Parathyroid adenoma (tissue), 2 donors: ENCODE measurements around the gene AATK.

Experiments
- H2AFZ ChIP-seq: fragments of 300-600 bp; sonication (generic); one replicate; pipeline ENCODE4 v1.7.0; 2017; ENCODE audit warnings: antibody characterized with exemption, mild to moderate bottlenecking
- H3K27ac ChIP-seq: fragments of 300-600 bp; sonication (generic); one replicate; pipeline ENCODE4 v1.7.0; 2017
- H3K27me3 ChIP-seq: fragments of 300-600 bp; sonication (generic); one replicate; pipeline ENCODE4 v1.7.0; 2017; ENCODE audit warnings: low read length; ENCODE audit not compliant: control insufficient read depth, insufficient read depth
- H3K36me3 ChIP-seq: fragments of 300-600 bp; sonication (generic); one replicate; pipeline ENCODE4 v1.7.0; 2017; ENCODE audit warnings: low read length; ENCODE audit not compliant: control insufficient read depth, insufficient read depth
- H3K4me1 ChIP-seq: fragments of 300-600 bp; sonication (generic); one replicate; pipeline ENCODE4 v1.7.0; 2017; ENCODE audit warnings: control low read depth
- H3K4me2 ChIP-seq: fragments of 300-600 bp; sonication (generic); one replicate; pipeline ENCODE4 v1.7.0; 2017; ENCODE audit warnings: low read length
- H3K4me3 ChIP-seq: fragments of 300-600 bp; sonication (generic); one replicate; pipeline ENCODE4 v1.7.0; 2017; ENCODE audit warnings: low read depth, low read length
- H3K79me2 ChIP-seq: fragments of 300-600 bp; sonication (generic); one replicate; pipeline ENCODE4 v1.7.0; 2017; ENCODE audit warnings: control low read depth
- H3K9ac ChIP-seq: fragments of 300-600 bp; sonication (generic); one replicate; pipeline ENCODE4 v1.7.0; 2017; ENCODE audit warnings: mild to moderate bottlenecking
- H3K9me3 ChIP-seq: fragments of 300-600 bp; sonication (generic); one replicate; pipeline ENCODE4 v1.7.0; 2017; ENCODE audit warnings: low read length; ENCODE audit not compliant: control insufficient read depth
- TF ChIP-seq, protein P1 (sequence below): fragments of 300-600 bp; sonication (generic); IDR thresholded peaks from one replicate; pipeline ENCODE4 v1.7.0; 2017; ENCODE audit warnings: antibody characterized with exemption, mild to moderate bottlenecking
- donor health status: primary hyperparathyroidism.

AATK gene

DNA sequence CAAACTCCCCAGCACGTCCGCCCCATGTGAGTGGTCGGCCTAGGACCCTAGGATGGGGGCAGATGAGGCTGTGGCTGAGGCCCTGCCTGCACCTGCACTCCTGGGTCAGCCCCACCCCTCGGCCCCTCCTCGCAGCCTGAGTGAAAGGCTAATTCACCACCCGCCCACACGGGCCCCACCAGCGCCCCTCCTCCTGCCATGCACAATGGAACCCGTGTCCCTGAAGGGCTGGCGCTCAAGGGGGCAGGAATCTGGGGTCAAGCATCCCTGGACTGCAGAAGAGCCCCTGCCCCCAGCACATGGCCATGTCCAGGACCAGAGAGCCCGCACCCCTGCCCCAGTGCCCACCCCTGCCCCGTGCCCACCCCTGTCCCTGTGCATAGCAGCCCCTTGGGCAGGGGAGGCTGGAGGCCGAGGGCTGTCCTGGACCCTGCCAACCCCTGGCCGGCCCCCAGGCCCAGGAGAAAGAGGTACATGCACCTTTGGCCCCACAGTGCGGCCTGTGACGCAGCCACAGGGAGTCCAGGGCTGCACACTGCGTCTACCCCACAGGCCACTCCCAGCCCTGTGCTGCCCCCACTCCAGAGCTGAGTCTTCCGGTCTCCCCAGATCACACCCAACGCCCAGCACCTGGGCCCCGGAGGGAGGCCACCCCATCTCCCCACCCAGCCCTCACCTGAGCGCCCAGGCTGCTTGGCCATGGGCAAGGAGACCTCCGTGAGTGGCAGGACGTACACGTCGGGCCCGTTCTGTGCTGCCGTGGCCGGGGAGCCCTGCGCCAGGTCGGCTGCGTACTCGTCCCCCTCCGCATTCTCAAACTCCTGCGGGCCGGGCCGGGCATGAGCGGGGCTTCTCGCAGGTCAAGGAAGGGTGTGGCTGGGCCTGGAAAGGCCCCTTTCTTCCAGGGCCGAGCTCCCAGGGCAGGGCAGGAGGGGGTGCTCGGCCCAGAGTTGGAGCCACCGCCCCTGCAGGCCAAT is 35.3 kb downstream of the AATK start:
- no peak overlapping the region for H3K27ac ChIP-seq

DNA sequence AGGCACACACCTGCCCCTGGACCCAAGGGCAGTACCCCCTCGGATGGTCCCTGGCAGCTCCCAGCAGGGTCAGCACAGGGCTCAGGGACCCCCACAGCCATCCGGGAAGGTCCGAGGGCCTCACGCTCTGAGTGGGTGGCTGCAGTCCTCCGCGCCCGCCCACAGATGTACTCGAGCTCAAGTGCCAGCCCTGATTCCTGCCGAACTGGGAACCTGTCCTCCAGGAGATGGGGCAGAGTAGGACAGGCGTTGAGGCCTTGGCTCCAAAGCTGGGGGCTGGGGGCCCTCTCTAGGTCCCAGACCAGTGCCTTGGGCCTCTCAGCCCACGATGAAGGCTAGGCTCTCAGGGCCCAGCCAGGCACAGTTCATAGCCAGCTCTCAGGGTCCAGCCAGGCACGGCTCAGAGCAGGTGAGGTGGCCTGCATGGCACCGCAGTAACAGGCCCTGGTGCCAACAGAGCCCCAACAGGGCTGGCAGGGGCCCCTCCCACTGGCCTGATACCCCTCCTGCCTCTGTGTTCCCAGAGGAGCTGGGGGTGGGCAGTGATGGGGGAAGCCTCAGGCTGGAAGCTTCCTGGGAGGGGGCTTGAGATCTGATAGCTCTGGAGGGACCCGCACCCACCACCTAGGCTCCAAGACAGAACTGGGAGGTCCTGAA is 36.2 kb downstream of the AATK start:
- no peak overlapping the region for H3K4me3 ChIP-seq
- no peaks in the 10 kb centered on the region for H3K27me3 ChIP-seq
- TF ChIP-seq, protein P1, sequence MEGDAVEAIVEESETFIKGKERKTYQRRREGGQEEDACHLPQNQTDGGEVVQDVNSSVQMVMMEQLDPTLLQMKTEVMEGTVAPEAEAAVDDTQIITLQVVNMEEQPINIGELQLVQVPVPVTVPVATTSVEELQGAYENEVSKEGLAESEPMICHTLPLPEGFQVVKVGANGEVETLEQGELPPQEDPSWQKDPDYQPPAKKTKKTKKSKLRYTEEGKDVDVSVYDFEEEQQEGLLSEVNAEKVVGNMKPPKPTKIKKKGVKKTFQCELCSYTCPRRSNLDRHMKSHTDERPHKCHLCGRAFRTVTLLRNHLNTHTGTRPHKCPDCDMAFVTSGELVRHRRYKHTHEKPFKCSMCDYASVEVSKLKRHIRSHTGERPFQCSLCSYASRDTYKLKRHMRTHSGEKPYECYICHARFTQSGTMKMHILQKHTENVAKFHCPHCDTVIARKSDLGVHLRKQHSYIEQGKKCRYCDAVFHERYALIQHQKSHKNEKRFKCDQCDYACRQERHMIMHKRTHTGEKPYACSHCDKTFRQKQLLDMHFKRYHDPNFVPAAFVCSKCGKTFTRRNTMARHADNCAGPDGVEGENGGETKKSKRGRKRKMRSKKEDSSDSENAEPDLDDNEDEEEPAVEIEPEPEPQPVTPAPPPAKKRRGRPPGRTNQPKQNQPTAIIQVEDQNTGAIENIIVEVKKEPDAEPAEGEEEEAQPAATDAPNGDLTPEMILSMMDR: no peak
- no peak overlapping the region for H3K4me2 ChIP-seq
- no peaks in the 10 kb centered on the region for H3K36me3 ChIP-seq
- peaks cover 3% of the 10 kb centered on the region for H3K79me2 ChIP-seq
- H2AFZ ChIP-seq: no peak overlapping the region
- H3K4me1 ChIP-seq: no peaks in the 10 kb centered on the region
- H3K9ac ChIP-seq: no peak overlapping the region
- no peaks in the 10 kb centered on the region for H3K9me3 ChIP-seq
- no peak overlapping the region for H3K27ac ChIP-seq

More for the DNA sequence above, 35.3 kb downstream of the AATK start:
- H3K4me2 ChIP-seq: no peak overlapping the region
- no peaks in the 10 kb centered on the region for H3K36me3 ChIP-seq
- no peak overlapping the region for H2AFZ ChIP-seq
- H3K9me3 ChIP-seq: no peaks in the 10 kb centered on the region
- no peaks in the 10 kb centered on the region for H3K27me3 ChIP-seq
- H3K79me2 ChIP-seq: peaks cover 6% of the 10 kb centered on the region
- H3K4me3 ChIP-seq: no peak overlapping the region
- no peak overlapping the region for H3K9ac ChIP-seq
- no peaks in the 10 kb centered on the region for H3K4me1 ChIP-seq
- TF ChIP-seq, protein P1: no peak

DNA sequence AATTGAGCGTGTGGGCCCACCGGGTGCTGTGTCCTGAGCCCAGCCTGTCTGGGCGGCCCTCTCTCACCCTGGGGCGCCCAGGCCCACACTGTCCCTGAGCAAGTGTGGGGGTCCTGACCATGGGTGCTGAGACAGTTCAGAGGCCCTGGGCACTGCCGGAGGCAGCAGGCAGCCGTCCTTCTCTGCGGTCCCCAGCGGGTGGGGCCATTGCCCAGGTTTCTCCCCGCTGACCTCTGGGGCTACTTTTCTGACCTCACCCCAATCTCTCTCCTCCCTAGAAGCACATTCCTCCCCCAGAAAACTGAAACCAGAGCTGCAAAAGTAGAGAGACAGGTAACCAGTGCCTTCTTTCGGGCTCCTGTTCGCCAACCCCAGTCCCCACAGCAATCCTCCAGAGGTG is 36.7 kb downstream of the AATK start:
- no peak overlapping the region for H2AFZ ChIP-seq
- no peak overlapping the region for H3K4me2 ChIP-seq
- H3K27ac ChIP-seq: no peak overlapping the region
- no peak overlapping the region for H3K9ac ChIP-seq
- no peak overlapping the region for H3K4me3 ChIP-seq
- TF ChIP-seq, protein P1: no peak
- peaks cover 3% of the 10 kb centered on the region for H3K79me2 ChIP-seq
- H3K9me3 ChIP-seq: no peaks in the 10 kb centered on the region
- H3K27me3 ChIP-seq: no peaks in the 10 kb centered on the region
- no peaks in the 10 kb centered on the region for H3K4me1 ChIP-seq
- H3K36me3 ChIP-seq: no peaks in the 10 kb centered on the region

DNA sequence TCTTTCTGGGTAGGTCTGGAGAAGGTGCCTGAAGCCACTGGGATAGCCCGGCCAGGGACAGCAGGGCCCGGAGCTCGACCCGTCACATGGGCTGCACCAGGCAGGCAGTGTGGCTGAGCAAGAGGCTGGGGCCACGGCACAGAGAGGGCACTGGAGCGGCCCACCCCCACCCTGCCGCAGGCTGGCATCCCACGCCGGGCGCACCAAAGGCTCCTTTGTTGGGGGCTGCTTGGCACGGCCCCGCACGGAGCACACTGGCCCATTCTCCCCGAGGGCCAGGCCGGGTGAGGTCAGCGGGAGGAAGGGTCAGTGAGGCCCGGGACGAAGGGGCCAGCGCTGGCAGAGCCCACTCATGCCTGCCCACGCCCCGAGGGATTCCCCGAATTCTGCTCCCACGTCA is 37.2 kb downstream of the AATK start:
- Histone ChIP-seq H3K9ac (no peak overlapping the region), H3K4me1 (no peaks in the 10 kb centered on the region), H3K27me3 (no peaks in the 10 kb centered on the region), H3K9me3 (no peaks in the 10 kb centered on the region), H3K27ac (no peak overlapping the region), H2AFZ (no peak overlapping the region), H3K4me2 (no peak overlapping the region), H3K79me2 (peaks cover 3% of the 10 kb centered on the region), H3K4me3 (no peak overlapping the region), H3K36me3 (no peaks in the 10 kb centered on the region)
- TF ChIP-seq, protein P1: no peak
